Colonic mucosa (tissue), 4 donors: ENCODE results near the gene NFYB. TPM values are rescaled to one million over a fixed set of nuclear protein-coding genes. Genes with fewer than 3 reads are reported as not detected.

Experiments
- DNase-seq: peaks from one replicate; pipeline ENCODE4 v3.0.0-alpha.2; 2020
- H3K27ac ChIP-seq: fragments of 200-600 bp; one replicate; pipeline ENCODE4 v1.8.0; 2021
- H3K27me3 ChIP-seq: fragments of 200-600 bp; one replicate; pipeline ENCODE4 v1.8.0; 2021
- H3K36me3 ChIP-seq: fragments of 200-600 bp; one replicate; pipeline ENCODE4 v1.8.0; 2021
- H3K4me1 ChIP-seq: fragments of 200-600 bp; one replicate; pipeline ENCODE4 v1.8.0; 2021; ENCODE audit warnings: mild to moderate bottlenecking
- H3K4me3 ChIP-seq: fragments of 200-600 bp; one replicate; pipeline ENCODE4 v1.8.0; 2021
- H3K9ac ChIP-seq, 2 donors: one replicate each; pipeline ENCODE4 v1.7.0; 2013; ENCODE audit warnings: control low read depth in 2 of 2, low read depth in 2 of 2, low read length in 2 of 2
- H3K9me3 ChIP-seq: fragments of 200-600 bp; one replicate; pipeline ENCODE4 v1.8.0; 2021
- CTCF ChIP-seq: fragments of 200-600 bp; IDR thresholded peaks from one replicate; pipeline ENCODE4 v1.8.0; 2022; ENCODE audit warnings: antibody characterized with exemption, mild to moderate bottlenecking
- intact Hi-C: fragments of 100-400 bp; cut with DNase I; formaldehyde crosslinking; loops from one replicate; pipeline ENCODE4 v1.14.1; 2022
- total RNA-seq, 2 donors: library from RNA; stranded (reverse); fragmentation: NEBNext Ultra II Directional in 1 of 2; extraction: Animal tissue kit (Norgen Biotek cat#: 25700) in 1 of 2; gene quantifications; one replicate each; pipeline ENCODE4 v1.2.1, GENCODE V29; 2021
- donor health status: healthy.
- donor health status: DM: no; HTN: no; CAD: no.
- donor health status: DM: no; HTN: no; CAD: no.

NFYB gene
- total RNA-seq, 2 donors from 2014 or later: 15.6 to 19.8 TPM

DNA sequence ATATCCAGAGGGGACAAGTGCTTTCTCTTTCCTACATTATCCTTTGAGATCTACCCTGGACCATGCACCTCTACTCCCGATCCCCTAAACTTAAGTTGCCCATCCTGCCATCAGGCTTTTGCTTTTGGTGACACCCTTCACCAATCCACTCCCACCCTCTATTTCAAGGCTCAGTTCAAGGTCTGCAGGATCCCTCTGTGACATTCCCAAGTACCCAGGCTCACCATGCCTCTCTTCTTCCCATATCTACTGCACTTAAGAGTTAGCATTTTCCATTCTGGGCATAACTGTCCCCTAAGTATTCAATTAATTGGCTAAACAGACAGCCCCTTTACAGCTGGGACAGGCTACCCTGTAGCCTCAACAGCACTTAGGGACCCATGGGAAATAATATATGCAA, 3.1 kb downstream of the NFYB start:
- intact Hi-C loops: no loop called here
- H3K4me1 ChIP-seq: no peaks in the 10 kb centered on the region
- no peak overlapping the region for H3K4me3 ChIP-seq
- no peak for DNase-seq
- no peaks in the 10 kb centered on the region for H3K27me3 ChIP-seq
- no peaks in the 10 kb centered on the region for H3K9me3 ChIP-seq
- H3K27ac ChIP-seq: no peak overlapping the region
- TF ChIP-seq CTCF: no peak
- H3K36me3 ChIP-seq: no peaks in the 10 kb centered on the region
- no peak overlapping the region for H3K9ac ChIP-seq

DNA sequence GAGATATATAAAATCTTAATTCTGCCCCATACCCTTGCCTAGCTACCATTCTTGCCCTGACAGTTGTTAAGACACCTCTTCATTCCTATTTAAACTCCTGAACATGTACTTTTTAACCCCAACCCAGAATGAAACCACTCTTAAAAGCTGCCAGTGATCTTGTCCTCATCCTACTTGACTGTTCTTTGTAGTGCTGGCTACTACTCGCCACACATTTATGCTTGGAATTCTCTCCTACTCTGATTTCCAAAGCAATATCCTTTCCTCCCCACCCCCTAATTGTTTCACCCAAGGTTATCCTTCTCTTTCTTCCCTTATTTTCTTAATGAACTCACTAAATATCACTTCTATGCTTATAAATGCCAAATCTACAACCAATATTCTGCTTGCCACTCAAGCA, 4.1 kb downstream of the NFYB start:
- TF ChIP-seq CTCF: no peak
- Histone ChIP-seq H3K36me3 (no peaks in the 10 kb centered on the region), H3K9ac (no peak overlapping the region), H3K4me3 (no peak overlapping the region), H3K27me3 (no peaks in the 10 kb centered on the region), H3K4me1 (no peaks in the 10 kb centered on the region), H3K9me3 (no peaks in the 10 kb centered on the region), H3K27ac (no peak overlapping the region)
- no peak for DNase-seq
- intact Hi-C loops: no loop called here

DNA sequence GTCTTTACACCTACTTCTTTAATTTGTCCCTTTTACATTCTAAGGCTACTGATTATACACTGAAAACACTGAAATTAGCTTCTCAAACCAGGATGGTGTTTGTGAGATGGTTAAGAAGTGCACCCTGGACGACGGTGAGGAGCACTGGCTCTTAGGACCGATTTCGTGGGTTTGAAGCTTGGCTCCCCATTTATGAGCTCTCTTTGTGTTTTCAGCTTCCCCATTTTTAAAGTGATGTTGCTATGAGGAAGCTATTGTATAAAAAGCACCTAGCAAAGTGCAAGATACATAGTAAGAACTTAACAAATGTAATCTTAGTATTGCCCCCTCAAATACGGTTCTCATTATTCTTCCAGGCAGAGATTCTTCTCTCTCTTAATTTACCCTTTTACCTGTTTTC, 4.7 kb downstream of the NFYB start:
- Histone ChIP-seq H3K27ac (no peak overlapping the region), H3K4me1 (no peaks in the 10 kb centered on the region)
- no peak for DNase-seq

DNA sequence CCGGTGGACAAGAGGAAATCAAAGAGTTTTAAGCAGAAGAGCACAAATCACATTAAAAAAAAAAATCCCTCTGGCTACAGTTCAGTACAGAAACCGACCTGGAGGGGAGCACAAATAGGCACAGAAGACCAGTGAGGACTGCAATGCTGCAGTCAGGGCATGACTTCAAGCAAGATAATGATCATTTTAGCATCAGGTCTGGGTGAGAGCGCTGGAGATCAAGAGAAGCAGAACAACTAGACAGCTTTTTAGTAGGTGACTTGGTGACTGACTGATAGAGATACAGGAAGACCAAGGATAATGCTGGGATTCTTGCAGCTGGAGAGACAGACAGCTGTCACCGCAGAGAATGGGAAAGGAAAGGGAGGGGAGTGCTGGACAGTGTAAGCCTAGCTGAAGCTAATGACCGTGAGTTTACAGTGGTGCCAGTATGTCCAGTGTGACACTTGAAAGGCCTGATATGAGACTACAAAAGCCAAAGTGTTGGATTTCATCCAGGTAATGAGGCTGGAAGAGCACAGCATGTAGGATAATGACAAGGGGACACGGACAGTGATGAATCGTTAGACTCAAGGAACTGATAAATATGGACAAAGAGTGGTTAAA, 5.6 kb downstream of the NFYB start:
- H3K36me3 ChIP-seq: no peaks in the 10 kb centered on the region
- no peak for TF ChIP-seq CTCF
- no peak for DNase-seq
- H3K4me1 ChIP-seq: no peaks in the 10 kb centered on the region
- no peaks in the 10 kb centered on the region for H3K27me3 ChIP-seq
- H3K9me3 ChIP-seq: no peaks in the 10 kb centered on the region
- H3K4me3 ChIP-seq: no peak overlapping the region
- H3K27ac ChIP-seq: no peak overlapping the region
- H3K9ac ChIP-seq: no peak overlapping the region
- intact Hi-C loops: no loop called here

More for the DNA sequence above, 4.7 kb downstream of the NFYB start:
- no peak overlapping the region for H3K4me3 ChIP-seq
- no peaks in the 10 kb centered on the region for H3K9me3 ChIP-seq
- no peaks in the 10 kb centered on the region for H3K27me3 ChIP-seq
- H3K36me3 ChIP-seq: no peaks in the 10 kb centered on the region
- no peak for TF ChIP-seq CTCF
- H3K9ac ChIP-seq: no peak overlapping the region
- intact Hi-C loops: no loop called here

GRCh38 chr12:104131609-104132008, 6.4 kb downstream of the NFYB start:
- Histone ChIP-seq H3K36me3 (no peaks in the 10 kb centered on the region), H3K9me3 (no peaks in the 10 kb centered on the region), H3K27me3 (no peaks in the 10 kb centered on the region), H3K4me3 (no peak overlapping the region), H3K4me1 (no peaks in the 10 kb centered on the region), H3K9ac (no peak overlapping the region), H3K27ac (no peak overlapping the region)
- intact Hi-C loops: no loop called here
- no peak for DNase-seq
- no peak for TF ChIP-seq CTCF
